ENCODE measurements around the gene SFXN5.

SFXN5 gene

GRCh38 chr2:73053316-73054114 is 18.0 kb downstream of the SFXN5 start:
- no peak for DNase-seq (ENCODE audit: low read depth)

DNA sequence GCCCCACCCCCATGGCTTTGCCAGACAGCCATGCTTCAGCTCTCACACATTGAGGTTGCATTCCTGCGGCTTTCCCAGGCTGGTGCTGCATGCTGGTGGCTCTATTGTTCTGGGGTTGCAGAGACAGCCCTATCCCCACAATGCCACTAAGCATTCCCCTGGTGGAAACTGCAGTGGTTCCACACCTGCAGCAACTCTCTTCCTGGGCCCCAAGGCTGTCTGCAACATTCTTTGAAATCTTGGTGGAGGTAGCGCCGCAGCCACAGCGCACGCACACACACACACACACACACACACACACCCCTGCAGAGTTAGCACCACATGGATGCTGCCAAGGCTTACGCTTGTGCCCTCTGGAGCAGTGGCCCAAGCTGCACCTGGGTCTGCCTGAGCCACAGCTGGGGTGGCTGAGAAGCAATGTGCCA is 21.4 kb downstream of the SFXN5 start:
- DNase-seq (ENCODE audit: low read depth): no peak

DNA sequence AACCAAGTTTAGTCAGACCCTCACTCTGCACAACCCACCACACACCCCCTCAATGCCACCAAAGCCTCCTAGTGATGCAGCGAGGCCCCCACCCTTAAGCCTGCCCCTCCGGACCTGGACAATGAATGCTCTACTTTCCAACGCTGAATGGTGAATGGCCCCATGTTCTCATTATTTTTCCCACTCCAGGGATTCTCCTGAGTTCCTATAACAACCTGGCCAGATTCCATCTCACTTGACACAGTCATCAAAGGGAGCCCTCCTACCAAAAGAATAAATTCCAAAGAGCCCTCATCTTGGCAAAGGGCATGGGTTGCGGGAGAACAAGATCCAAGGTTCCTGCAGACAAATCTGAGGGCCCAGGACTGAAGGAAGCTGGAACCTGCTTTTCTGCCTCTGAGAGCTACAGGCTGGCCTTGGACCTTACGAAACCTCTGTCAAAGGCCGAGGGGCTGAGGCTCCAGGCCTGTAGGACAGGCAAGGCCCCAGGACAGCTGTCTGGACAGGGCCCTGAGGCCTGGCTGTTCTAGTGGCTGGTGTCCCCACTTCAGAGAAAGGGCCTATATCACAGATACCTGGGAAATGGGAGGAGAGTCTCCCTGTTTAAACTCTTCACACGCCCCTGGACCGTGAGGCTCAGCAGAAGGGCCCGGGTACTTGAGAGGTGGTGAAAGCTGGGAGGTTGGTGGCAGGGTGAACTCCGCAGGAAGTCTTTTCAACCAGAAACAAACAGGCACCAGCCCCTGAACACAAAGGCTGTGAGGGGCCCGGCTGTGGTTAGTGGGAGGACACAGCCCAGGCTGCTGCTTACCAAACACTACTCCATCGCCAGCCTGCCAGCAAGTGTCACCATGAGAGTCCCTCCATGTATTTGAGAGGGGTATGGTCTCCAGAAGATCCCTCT is 27.3 kb downstream of the SFXN5 start:
- DNase-seq (ENCODE audit: low read depth): no peak

GRCh38 chr2:73043276-73043675 is 28.2 kb downstream of the SFXN5 start:
- DNase-seq (ENCODE audit: low read depth): no peak

GRCh38 chr2:73037947-73038585 is 33.4 kb downstream of the SFXN5 start:
- DNase-seq (ENCODE audit: low read depth): no peak

GRCh38 chr2:73036766-73037165 is 34.7 kb downstream of the SFXN5 start:
- no peak for DNase-seq (ENCODE audit: low read depth)

- no peak for DNase-seq (ENCODE audit: low read depth)
Measured at GRCh38 chr2:73035899-73036711, 35.4 kb downstream of the SFXN5 start.

- DNase-seq (ENCODE audit: low read depth): no peak
Measured at GRCh38 chr2:73034661-73035375, 36.7 kb downstream of the SFXN5 start.

DNA sequence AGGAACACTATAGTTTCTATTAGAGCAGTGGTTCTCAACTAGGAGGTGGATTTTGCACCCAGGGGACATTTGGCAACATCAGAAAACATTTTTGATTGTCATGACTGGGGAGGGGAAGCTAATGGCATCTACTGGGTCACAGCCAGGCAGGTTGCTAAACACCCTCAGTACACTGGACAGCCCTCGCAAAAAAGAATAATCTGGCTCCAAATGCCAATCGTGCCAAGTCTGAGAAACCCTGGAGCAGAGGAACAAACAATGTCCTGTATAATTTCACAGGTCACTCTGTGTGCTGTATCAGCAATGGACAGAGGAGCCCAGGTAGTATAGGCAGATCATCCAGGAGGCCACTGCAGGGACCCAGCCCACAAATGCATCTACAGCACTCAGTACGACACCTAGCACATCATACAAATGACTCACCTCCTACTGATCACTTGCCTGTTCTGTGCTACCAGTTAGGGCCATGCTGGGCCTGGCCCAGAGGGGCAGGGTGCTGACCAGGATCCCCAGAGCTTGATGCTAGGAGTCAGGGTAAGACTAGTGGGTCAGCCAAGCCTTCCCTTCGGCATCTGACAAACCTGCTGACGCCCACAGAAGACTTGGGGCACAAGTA is 37.6 kb downstream of the SFXN5 start:
- DNase-seq (ENCODE audit: low read depth): no peak

DNA sequence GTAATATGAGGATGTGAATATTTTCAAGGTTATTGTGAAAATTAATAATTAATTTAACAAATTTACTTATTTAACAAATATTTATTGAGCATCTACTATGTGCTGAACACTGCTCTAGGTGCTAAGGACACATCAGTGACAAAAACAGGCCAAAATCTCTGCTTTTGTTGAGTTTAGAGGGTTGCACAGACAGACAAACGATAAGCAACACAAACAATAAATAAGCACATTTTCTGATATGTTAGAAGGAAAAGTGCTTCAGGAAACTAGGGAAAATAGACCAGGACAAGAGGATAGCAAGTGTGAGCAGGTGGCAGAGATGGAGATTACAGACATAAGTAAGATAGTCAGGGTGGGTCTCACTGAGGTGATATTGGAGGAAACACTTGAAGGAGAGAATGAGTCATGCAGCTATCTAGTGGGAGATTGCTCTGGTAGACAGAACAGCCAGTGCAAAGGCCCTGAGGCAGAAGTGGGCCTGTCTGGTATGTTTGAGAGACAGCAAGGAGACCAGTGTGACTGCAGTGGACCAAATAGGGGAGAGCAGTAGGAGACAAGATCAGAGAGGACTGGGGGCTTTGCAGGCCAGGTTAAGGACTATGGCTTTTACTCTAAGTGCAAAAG is 38.3 kb downstream of the SFXN5 start:
- no peak for DNase-seq (ENCODE audit: low read depth)

DNA sequence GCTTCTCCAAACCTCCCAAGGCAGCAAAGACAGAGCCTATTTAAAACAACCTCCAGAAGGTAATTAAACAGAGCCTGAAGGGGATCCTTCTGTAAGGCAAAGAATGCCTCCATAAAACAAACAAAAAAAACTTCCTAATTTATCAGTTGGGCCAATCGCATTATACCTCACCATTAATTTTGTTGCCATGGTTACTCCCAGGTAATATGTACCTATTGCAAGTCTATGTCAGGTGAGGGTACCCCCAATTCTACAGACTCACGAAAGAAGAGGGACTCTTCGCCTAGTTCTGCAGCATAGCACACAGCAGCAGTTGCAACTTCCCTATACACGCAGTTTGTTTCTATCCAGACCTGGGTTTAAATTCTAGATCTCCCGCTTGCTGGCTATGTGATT is 38.8 kb downstream of the SFXN5 start:
- DNase-seq (ENCODE audit: low read depth): no peak

DNA sequence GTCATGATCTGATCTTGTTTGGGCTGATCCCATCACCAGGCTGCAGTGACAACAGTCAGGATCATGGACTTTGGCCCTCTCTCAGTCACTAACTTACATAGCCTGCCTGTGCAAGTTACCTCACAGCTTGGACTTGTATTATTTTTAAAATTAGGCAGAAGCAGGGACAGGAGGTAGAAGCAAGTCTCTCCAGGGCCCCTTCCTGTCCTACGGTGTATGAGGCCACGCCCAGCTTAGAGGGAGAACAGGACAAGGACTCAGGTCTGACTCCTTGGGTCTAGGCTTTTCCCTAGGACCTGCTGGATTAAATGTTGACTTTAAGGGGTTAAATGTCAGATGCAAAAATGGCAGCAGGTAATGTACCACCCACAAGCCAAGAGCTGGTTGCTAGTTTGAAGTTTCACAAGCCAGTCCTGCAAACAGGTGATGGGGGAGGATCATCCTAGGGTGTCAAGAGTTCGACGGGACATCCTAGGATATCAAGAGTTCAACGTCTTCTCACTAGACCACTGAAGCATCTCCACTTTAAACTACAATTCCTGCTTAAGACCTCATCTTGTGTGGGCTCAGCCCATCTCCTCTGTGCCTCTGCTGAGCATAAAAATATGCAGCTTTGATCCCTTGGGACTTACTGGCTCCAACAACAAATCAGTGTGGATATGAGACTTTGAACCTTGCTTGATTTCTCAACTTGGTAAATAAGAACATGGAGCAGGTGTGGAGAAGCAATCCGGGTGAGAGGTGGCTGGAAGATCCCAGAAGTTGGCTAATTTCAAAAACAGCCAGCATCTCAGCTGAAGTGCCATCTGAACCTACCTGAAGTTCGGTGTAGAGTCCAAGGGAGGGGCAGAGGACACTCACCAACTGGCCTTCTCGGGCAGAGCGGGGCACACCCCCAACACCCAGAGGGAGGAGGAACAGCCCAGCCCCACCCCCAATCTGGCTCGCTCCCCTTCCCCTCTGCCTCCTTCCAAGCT is 39.5 kb downstream of the SFXN5 start:
- no peak for DNase-seq (ENCODE audit: low read depth)

DNA sequence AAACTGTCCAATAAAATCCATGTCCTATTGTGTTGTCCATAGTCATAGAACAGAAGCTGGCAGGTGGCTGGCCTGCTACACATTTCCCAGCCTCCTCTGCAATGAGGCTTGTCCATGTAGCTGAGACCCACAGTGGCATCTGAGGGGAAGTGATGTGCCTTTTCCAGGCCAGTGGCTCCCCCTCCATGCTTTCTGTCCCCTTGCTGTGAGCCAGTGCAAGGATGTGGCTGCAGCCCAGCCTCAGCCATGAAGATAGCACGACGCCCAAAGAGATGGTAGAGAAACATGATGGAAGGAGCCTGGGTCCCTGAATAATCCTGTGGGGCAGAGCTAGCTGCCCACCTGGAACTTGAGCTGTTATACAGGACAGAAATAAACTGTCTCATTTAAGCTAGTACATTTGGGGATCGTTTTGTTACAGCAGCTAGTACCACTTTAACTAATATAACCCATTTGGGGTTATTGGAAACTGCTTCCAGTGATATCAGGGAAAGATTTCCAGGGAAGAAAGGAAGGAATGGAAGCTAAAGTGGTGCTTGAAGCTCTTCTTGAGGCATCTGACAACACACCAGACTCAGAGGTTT is 40.3 kb downstream of the SFXN5 start:
- no peak for DNase-seq (ENCODE audit: low read depth)

DNA sequence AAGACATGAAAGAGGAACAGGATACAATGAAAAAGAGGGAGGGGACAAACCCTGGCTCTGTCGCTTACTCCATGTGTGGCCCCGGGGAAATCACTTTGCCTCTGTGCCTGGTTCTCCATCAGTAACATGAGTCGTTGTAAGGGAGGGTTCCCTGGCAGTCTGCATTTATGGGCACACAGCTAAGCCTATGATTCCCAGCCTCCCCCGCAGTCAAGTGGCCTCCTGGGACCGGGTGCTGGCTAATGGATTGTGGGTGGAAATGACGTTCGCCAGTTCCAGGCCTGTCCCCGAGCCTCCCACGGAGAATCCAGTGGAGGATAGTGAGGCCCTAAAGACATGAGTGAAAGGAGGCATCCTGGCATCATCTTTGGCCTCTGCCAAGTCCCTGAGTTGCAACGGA is 42.7 kb downstream of the SFXN5 start:
- no peak for DNase-seq (ENCODE audit: low read depth)

- DNase-seq (ENCODE audit: low read depth): no peak
Measured at GRCh38 chr2:73027340-73027739, 44.2 kb downstream of the SFXN5 start.

- no peak for DNase-seq (ENCODE audit: low read depth)
Measured at GRCh38 chr2:73023497-73023896, 48.0 kb downstream of the SFXN5 start.

- no peak for DNase-seq (ENCODE audit: low read depth)
Measured at GRCh38 chr2:73022024-73022568, 49.4 kb downstream of the SFXN5 start.

DNA sequence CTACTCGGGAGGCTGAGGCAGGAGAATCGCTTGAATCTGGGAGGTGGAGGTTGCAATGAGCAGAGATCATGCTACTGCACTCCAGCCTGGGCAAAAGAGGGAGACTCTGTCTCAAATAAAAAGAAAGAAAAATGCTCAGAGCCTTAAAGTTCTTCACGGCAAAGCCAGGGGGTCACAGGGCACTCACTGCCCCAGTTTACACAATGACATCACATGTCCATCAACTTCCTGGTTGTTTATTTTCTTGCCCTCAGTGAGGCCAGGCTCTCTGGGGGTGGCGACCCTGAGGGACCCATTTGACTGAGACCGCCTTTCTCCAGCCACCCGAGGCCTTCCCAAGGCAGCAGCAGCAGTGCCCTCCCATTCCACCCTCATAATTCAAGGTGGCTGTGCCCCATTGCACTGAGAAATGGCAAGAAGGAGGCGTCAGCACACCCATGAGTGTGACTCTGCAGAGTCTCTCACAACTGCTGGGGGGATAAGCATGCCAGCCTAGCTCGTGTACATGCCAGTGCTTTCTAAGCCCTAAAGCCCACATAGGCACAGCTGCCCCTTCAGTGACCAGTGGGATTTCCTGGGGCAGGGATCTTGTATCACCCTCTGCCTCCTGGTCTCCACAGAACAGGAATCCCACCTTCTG is 50.0 kb downstream of the SFXN5 start:
- no peak for DNase-seq (ENCODE audit: low read depth)
